GM23338 (cell line): Measurements from ENCODE around the gene TTC17.

Source experiments
- CREB1 ChIP-seq: fragments of 250-450 bp; sonication (Bioruptor Pico); IDR thresholded peaks from 2 replicates; pipeline ENCODE4 v1.5.0; 2020; ENCODE audit warnings: low read depth, mild to moderate bottlenecking, moderate library complexity
- EZH2 ChIP-seq: fragments of 200-600 bp; sonication (generic); IDR thresholded peaks from one replicate; pipeline ENCODE4 v1.8.0; 2017; ENCODE audit warnings: antibody characterized with exemption, mild to moderate bottlenecking, low read depth; ENCODE audit not compliant: unreplicated experiment
- EZH2phosphoT487 ChIP-seq: fragments of 200-600 bp; sonication (generic); IDR thresholded peaks from one replicate; pipeline ENCODE4 v1.8.1; 2018; ENCODE audit warnings: antibody characterized with exemption; ENCODE audit not compliant: unreplicated experiment
- POLR2AphosphoS5 ChIP-seq: IDR thresholded peaks from 2 replicates; pipeline ENCODE4 v1.6.1; 2016; ENCODE audit warnings: antibody characterized with exemption, low read depth
- ZNF331 ChIP-seq: fragments of 250-450 bp; sonication (Bioruptor Pico); IDR thresholded peaks from 2 replicates; pipeline ENCODE4 v1.5.0; 2020; ENCODE audit warnings: low read depth, mild to moderate bottlenecking, moderate library complexity
- TF ChIP-seq, protein P1 (sequence below), 2 experiments: fragments of 200-600 bp in 1 of 2; sonication (generic) in 1 of 2; conservative IDR thresholded peaks; 2 replicates each; pipeline versions ENCODE4 v1.5.1 to v1.6.1; 2016 to 2017; ENCODE audit warnings: antibody characterized with exemption in 2 of 2, low read depth in 2 of 2, mild to moderate bottlenecking in 2 of 2, moderate library complexity in 1 of 2
- TF ChIP-seq, protein P2 (sequence below): IDR thresholded peaks from one replicate; pipeline ENCODE4 v1.6.1; 2018; ENCODE audit warnings: antibody characterized with exemption; ENCODE audit not compliant: unreplicated experiment

- TF ChIP-seq, protein P1, sequence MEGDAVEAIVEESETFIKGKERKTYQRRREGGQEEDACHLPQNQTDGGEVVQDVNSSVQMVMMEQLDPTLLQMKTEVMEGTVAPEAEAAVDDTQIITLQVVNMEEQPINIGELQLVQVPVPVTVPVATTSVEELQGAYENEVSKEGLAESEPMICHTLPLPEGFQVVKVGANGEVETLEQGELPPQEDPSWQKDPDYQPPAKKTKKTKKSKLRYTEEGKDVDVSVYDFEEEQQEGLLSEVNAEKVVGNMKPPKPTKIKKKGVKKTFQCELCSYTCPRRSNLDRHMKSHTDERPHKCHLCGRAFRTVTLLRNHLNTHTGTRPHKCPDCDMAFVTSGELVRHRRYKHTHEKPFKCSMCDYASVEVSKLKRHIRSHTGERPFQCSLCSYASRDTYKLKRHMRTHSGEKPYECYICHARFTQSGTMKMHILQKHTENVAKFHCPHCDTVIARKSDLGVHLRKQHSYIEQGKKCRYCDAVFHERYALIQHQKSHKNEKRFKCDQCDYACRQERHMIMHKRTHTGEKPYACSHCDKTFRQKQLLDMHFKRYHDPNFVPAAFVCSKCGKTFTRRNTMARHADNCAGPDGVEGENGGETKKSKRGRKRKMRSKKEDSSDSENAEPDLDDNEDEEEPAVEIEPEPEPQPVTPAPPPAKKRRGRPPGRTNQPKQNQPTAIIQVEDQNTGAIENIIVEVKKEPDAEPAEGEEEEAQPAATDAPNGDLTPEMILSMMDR (conservative IDR thresholded peaks at IDR 0.05; ENCODE audit: low read depth in 2 of 2) = no peak
- TF ChIP-seq EZH2 (no peak), CREB1 (no peak), POLR2AphosphoS5 (no peak), ZNF331 (CRISPR knock-in tag) (no peak), EZH2phosphoT487 (no peak)
- TF ChIP-seq, protein P2, sequence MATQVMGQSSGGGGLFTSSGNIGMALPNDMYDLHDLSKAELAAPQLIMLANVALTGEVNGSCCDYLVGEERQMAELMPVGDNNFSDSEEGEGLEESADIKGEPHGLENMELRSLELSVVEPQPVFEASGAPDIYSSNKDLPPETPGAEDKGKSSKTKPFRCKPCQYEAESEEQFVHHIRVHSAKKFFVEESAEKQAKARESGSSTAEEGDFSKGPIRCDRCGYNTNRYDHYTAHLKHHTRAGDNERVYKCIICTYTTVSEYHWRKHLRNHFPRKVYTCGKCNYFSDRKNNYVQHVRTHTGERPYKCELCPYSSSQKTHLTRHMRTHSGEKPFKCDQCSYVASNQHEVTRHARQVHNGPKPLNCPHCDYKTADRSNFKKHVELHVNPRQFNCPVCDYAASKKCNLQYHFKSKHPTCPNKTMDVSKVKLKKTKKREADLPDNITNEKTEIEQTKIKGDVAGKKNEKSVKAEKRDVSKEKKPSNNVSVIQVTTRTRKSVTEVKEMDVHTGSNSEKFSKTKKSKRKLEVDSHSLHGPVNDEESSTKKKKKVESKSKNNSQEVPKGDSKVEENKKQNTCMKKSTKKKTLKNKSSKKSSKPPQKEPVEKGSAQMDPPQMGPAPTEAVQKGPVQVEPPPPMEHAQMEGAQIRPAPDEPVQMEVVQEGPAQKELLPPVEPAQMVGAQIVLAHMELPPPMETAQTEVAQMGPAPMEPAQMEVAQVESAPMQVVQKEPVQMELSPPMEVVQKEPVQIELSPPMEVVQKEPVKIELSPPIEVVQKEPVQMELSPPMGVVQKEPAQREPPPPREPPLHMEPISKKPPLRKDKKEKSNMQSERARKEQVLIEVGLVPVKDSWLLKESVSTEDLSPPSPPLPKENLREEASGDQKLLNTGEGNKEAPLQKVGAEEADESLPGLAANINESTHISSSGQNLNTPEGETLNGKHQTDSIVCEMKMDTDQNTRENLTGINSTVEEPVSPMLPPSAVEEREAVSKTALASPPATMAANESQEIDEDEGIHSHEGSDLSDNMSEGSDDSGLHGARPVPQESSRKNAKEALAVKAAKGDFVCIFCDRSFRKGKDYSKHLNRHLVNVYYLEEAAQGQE = no peak
These were observed 138.4 kb downstream of the TTC17 start for GRCh38 chr11:43497144-43497543.
